ENCODE measurements around the gene NOC2L. TPM values are rescaled to one million over a fixed set of nuclear protein-coding genes. Genes with fewer than 3 reads are reported as not detected.
"Not testable (repeated sequence)": the region's sequence is repeated elsewhere in the genome, so short reads cannot be mapped to it uniquely, and the experiment has no call there.

NOC2L gene
- polyA plus RNA-seq, 10 donors: 36.4 to 46.4 (median 39.7) TPM

GRCh38 chr1:963746-964525 is 4.9 kb upstream of the NOC2L start:
- DNase-seq: no peak

- DNase-seq: no peak
Measured at GRCh38 chr1:963301-963651, 4.2 kb upstream of the NOC2L start.

- DNase-seq: no peak
Measured at GRCh38 chr1:962381-963300, 3.6 kb upstream of the NOC2L start.

- DNase-seq: peak in 1 of 3 donors; percentile 32
Measured at GRCh38 chr1:961132-961669, 2.1 kb upstream of the NOC2L start.

DNA sequence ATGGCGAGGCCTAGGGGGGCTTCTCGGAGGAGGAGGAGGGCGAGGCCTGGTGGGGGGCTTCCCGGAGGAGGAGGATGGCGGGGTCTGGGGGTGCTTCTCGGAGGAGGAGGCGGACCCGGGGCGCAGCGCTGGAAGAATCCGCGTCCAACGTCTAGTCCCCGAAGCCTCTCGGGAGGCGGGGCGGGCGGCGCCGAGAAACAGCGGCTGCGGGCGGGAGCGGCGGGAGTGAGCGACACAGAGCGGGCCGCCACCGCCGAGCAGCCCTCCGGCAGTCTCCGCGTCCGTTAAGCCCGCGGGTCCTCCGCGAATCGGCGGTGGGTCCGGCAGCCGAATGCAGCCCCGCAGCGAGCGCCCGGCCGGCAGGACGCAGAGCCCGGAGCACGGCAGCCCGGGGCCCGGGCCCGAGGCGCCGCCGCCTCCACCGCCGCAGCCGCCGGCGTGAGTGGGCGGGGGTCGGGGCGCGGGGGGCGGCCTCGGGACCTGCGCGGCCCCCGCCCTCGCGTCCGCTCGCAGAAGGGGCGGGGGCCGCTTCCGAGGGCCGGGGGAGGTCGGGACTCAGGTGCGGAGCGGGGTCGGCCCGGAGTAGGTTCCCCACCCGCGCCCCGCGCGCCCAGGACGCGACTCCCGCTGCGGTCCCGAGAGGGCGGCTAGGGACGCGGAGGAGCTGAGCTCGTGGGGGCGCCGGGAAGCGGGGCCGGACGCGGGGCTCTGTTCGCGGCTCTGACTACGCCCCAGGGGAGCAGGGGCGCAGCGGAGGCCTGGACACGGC is 1.5 kb upstream of the NOC2L start, which contains the start of gene KLHL17:
TSS of gene KLHL17 (plus strand) at position 222 of the 769 bp plus-strand sequence. CDS start at position 332, 110 bp downstream.
- peak; percentile 54 to 83 (median 59) for DNase-seq

- no peak for DNase-seq
Measured at GRCh38 chr1:959731-960362, 791 bp upstream of the NOC2L start.

- DNase-seq: no peak
Measured at GRCh38 chr1:956636-957035, 2.4 kb downstream of the NOC2L start.

DNA sequence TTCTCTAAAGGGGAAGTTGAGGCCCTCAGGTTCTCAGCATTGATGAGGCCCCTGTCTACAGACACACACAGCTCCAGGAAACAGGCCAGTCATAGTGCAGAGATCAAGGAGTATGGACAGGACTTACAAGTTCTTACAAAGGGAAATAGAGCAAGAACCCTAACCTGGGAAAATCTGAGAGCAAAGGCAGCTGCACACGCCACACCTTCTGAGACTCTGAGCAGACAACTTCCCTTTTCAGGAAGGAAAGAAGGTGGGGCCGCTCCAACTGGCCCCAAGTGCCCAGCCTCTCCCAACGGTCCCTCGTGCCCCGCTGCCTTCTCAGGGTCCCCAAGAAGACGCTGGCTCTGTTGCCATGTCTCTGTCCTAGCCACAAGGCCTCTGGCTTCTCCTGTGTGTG is 3.6 kb downstream of the NOC2L start:
- DNase-seq: no peak

GRCh38 chr1:954927-955326 is 4.1 kb downstream of the NOC2L start:
- DNase-seq: no peak

GRCh38 chr1:953524-954320 is 5.3 kb downstream of the NOC2L start:
- DNase-seq: no peak

- DNase-seq: no peak
Measured at GRCh38 chr1:952603-953002, 6.5 kb downstream of the NOC2L start.

- no peak for DNase-seq
Measured at GRCh38 chr1:952201-952600, 6.9 kb downstream of the NOC2L start.

- no peak for DNase-seq
Measured at GRCh38 chr1:951364-951763, 7.7 kb downstream of the NOC2L start.

DNA sequence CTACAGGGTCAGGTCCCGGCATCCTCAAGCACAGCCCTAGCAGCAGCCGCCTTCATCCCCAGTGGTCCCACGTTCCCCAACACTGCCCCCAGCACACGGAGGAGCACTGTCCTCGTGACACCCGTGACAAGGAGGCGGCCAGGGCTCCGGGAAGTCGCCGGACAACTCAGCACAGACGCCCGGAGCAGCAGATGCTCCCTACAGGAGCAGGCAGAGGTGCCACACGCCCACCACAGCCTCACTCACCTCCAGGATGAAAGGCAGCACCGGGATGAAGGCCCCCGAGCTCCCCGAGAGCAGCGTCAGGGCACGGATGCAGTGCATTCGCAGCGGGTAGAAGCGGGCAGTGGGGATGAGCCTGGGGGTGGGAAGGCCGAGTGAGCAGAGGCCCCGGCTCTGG is 8.2 kb downstream of the NOC2L start:
- no peak for DNase-seq

DNA sequence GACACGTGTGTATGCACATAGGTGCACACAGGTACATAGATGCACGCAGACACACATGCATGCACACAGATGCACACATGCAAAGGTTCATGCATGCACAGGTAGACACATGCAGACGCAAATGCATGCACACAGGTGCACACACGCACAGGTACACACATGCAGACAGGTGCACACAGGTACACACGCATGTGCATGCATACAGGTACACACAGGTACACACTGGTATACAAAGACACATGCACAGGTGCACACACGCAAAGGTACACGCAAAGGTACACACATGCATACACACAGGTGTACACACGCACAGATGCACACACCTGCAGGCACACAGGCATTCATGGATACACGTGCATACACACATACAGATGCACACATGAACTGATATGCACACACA is 8.8 kb downstream of the NOC2L start:
- no peak for DNase-seq

DNA sequence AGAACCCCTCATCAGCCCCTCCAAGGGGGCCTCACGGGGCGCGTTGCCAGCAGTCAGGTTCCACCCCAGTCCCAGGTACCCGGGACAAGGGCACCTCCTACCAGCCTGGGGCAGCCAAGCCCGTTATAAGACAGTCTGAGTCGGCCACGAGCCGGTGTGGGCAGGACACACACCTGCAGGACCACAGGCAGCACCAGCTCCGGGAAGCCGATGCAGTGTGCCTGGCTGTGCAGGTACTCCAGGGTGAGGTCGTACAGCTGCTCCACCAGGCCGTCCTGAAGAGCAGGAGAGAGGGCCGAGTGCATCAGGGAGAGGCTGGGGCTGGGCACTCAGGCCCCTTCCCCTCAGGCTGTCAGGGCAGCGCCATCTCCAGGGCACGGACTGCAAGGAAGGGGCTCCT is 11.1 kb downstream of the NOC2L start:
- no peak for DNase-seq

DNA sequence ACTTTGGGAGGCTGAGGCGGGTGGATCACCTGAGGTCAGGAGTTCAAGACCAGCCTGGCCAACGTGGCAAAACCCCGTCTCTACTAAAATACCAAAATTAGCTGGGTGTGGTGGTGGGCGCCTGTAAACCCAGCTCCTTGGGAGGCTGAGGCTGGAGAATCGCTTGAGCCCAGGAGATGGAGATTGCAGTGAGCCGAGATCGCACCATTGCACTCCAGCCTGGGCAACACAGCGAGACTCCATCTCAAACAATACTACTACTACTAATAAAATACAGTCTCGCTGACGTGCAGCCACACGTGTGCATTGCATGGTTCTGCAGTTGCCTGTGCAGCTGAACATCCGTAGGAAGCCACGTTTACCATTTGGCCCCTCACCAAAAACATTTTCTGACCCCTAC is 12.2 kb downstream of the NOC2L start:
- DNase-seq: not testable (repeated sequence)

DNA sequence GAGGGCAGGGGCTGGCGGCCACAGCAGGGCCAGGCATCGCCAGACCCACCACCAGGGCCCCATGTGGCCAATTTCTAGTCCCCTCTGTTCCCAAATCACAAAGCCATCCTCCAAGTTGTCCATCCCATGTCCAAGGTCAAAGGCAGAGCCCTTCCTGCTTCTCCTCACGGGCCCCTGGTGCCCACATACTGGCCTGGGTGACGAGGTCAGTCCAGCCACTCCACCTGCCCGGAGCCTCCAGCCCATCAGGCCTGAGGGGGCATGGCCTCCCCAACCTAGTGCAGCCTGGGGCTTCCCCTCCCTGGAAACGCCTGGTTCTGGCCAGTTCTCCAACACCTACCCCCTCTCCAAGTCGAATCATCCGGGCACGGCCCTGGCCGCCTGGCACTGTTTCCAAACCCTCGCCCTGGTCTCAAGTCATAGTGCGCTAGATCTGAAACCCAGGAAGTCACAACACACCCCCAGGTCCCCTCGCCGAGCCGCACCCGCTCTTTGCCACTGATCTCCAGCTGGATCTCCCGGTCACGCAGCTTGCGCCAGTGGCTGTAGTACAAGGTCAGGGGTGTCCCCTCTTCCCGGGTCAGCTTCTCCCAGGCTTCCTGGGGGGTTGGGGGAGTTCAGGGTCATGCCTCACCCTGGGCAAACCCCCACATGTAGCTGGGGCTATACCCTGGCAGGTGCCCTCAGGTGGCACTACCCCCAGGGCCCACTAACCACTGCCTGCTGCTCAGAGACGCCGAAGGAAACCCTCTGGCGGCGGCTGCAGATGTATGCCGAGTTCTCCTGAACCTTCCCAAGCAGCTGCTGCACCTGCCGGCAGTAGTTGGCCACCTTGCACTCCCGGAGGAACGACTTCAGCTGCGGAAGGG is 13.1 kb downstream of the NOC2L start:
- no peak for DNase-seq

Data from muscle of back (tissue), 11 donors.